ENCODE measurements around the gene OMP.

GRCh38 chr11:77055913-77056312 is 46.7 kb upstream of the OMP start:
- TF ChIP-seq, protein P1, sequence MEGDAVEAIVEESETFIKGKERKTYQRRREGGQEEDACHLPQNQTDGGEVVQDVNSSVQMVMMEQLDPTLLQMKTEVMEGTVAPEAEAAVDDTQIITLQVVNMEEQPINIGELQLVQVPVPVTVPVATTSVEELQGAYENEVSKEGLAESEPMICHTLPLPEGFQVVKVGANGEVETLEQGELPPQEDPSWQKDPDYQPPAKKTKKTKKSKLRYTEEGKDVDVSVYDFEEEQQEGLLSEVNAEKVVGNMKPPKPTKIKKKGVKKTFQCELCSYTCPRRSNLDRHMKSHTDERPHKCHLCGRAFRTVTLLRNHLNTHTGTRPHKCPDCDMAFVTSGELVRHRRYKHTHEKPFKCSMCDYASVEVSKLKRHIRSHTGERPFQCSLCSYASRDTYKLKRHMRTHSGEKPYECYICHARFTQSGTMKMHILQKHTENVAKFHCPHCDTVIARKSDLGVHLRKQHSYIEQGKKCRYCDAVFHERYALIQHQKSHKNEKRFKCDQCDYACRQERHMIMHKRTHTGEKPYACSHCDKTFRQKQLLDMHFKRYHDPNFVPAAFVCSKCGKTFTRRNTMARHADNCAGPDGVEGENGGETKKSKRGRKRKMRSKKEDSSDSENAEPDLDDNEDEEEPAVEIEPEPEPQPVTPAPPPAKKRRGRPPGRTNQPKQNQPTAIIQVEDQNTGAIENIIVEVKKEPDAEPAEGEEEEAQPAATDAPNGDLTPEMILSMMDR (IDR thresholded peaks at IDR 0.05) = no peak
- no peak for TF ChIP-seq POLR2A (IDR thresholded peaks at IDR 0.05)

Measured in body of pancreas (tissue), 4 donors.